IPS DF 6.9 (cell line): Measurements from ENCODE around the gene HHIPL1.
A peak's percentile ranks its signal among the peaks of the same experiment; 100 is the strongest.

Experiments used
- DNase-seq: peaks from one replicate; pipeline ENCODE4 v3.0.0-alpha.2; 2013; ENCODE audit warnings: low read depth, low spot score
- H3K27ac ChIP-seq: one replicate; pipeline ENCODE4 v1.5.1; 2013; ENCODE audit warnings: low read length, control low read depth
- H3K27me3 ChIP-seq: 2 replicates; pipeline ENCODE4 v1.6.1; 2013; ENCODE audit warnings: mild to moderate bottlenecking, low read length; ENCODE audit not compliant: control insufficient read depth, insufficient read depth
- H3K36me3 ChIP-seq: 2 replicates; pipeline ENCODE4 v1.6.1; 2013; ENCODE audit warnings: low read length; ENCODE audit not compliant: control insufficient read depth, insufficient read depth
- H3K4me1 ChIP-seq: 2 replicates; pipeline ENCODE4 v1.6.1; 2013; ENCODE audit warnings: low read length; ENCODE audit not compliant: control insufficient read depth, insufficient read depth
- H3K4me3 ChIP-seq: 2 replicates; pipeline ENCODE4 v1.5.1; 2013; ENCODE audit warnings: mild to moderate bottlenecking, low read length
- H3K9me3 ChIP-seq: 2 replicates; pipeline ENCODE4 v1.6.1; 2013; ENCODE audit warnings: low read length, inconsistent platforms; ENCODE audit not compliant: control insufficient read depth, insufficient read depth
- WGBS: extraction: QIAGEN DNeasy Blood & Tissue Kit; methylation state at CpG from one replicate; pipeline ENCODE4 v1.1.7; 2013; ENCODE audit warnings: mixed read lengths, missing lambda C conversion rate; ENCODE audit not compliant: insufficient read length, insufficient coverage; 5-methylcytosine and 5-hydroxymethylcytosine counted together

HHIPL1 gene

GRCh38 chr14:99602054-99602787, 42.7 kb upstream of the HHIPL1 start:
- DNase-seq = no peak
- H3K27ac ChIP-seq = no peak overlapping the region
- H3K9me3 ChIP-seq = no peaks in the 10 kb centered on the region
- WGBS = no CpG with 5 or more reads among the region's 18 CpGs
- H3K4me3 ChIP-seq = peak overlapping the region; percentile 34; the same call in 1 of the 2 replicates
- peaks cover 3% of the 10 kb centered on the region for H3K4me1 ChIP-seq
- H3K27me3 ChIP-seq = peaks cover 10% of the 10 kb centered on the region
- no peaks in the 10 kb centered on the region for H3K36me3 ChIP-seq

GRCh38 chr14:99602788-99603415, 42.0 kb upstream of the HHIPL1 start:
- Histone ChIP-seq H3K27ac (no peak overlapping the region), H3K9me3 (no peaks in the 10 kb centered on the region), H3K27me3 (peaks cover 10% of the 10 kb centered on the region), H3K4me1 (peaks cover 3% of the 10 kb centered on the region), H3K4me3 (peak overlapping the region; percentile 34; the same call in 1 of the 2 replicates), H3K36me3 (no peaks in the 10 kb centered on the region)
- DNase-seq = no peak
- no CpG with 5 or more reads among the region's 53 CpGs for WGBS

- Histone ChIP-seq H3K36me3 (no peaks in the 10 kb centered on the region), H3K4me3 (peak within 1 kb of the TSS; percentile 87; the same call in 1 of the 2 replicates), H3K27me3 (peaks cover 10% of the 10 kb centered on the region), H3K9me3 (no peaks in the 10 kb centered on the region), H3K27ac (no peak within 1 kb of the TSS), H3K4me1 (peaks cover 3% of the 10 kb centered on the region)
- no peak for DNase-seq
- WGBS = no CpG with 5 or more reads among the region's 128 CpGs
Observed at GRCh38 chr14:99603471-99604277, 41.3 kb upstream of the HHIPL1 start, which contains the start of gene CCDC85C. TSS of gene CCDC85C (minus strand) at chr14:99604207. CDS start at chr14:99603959, 248 bp downstream.

- Histone ChIP-seq H3K27ac (no peak overlapping the region), H3K4me3 (peak overlapping the region; percentile 87; the same call in 1 of the 2 replicates), H3K36me3 (no peaks in the 10 kb centered on the region), H3K27me3 (peaks cover 10% of the 10 kb centered on the region), H3K4me1 (peaks cover 3% of the 10 kb centered on the region), H3K9me3 (no peaks in the 10 kb centered on the region)
- DNase-seq = peak; percentile 84
- WGBS = no CpG with 5 or more reads among the region's 65 CpGs
Observed at GRCh38 chr14:99604278-99604765, 40.6 kb upstream of the HHIPL1 start.

- Histone ChIP-seq H3K4me1 (peaks cover 3% of the 10 kb centered on the region), H3K27ac (no peak overlapping the region), H3K27me3 (peaks cover 10% of the 10 kb centered on the region), H3K4me3 (peak overlapping the region; percentile 87; the same call in 1 of the 2 replicates), H3K36me3 (no peaks in the 10 kb centered on the region), H3K9me3 (no peaks in the 10 kb centered on the region)
- no CpG with 5 or more reads among the region's 50 CpGs for WGBS
- no peak for DNase-seq
Observed at GRCh38 chr14:99604766-99605298, 40.1 kb upstream of the HHIPL1 start.

DNA sequence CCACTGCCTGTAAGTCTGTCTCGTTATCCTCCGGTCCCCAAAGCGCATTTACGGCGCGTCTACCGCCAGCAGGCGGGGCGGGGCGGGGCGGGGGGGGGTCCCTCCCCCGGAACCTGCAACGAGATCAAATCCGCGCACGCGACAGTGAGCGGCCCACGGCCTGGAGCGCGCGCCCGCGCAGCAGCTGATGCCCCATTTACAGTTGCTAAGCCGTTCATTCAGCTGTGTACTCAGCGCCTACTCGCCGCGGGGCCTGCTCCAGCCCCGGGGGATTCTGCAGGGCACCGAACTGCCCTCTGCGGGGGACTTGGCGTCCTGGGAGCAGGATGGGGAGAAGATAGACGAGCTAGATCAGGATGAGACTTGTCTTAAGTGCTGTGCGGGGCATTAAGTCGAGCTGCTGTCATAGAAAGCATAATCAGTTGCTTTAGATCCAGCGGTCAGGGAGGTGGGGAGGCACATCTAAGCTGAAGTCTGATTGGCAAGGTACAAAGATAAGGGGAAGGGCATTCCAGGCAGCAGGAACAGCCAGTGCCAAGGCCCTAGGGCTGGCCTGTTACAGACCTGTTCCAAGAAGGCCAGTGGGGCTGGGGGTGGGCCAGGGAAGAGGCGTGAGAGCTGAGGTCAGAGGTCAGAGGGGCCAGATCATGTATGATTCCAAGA, 39.5 kb upstream of the HHIPL1 start:
- Histone ChIP-seq H3K27me3 (peaks cover 10% of the 10 kb centered on the region), H3K4me1 (peaks cover 3% of the 10 kb centered on the region), H3K27ac (no peak overlapping the region), H3K36me3 (no peaks in the 10 kb centered on the region), H3K9me3 (no peaks in the 10 kb centered on the region), H3K4me3 (peak overlapping the region; percentile 87; the same call in 1 of the 2 replicates)
- WGBS = no CpG with 5 or more reads among the region's 38 CpGs
- no peak for DNase-seq

GRCh38 chr14:99606359-99606758, 38.6 kb upstream of the HHIPL1 start:
- no peak for DNase-seq
- no CpG with 5 or more reads among the region's 7 CpGs for WGBS
- no peaks in the 10 kb centered on the region for H3K9me3 ChIP-seq
- H3K4me1 ChIP-seq = peaks cover 3% of the 10 kb centered on the region
- no peaks in the 10 kb centered on the region for H3K36me3 ChIP-seq
- H3K27ac ChIP-seq = no peak overlapping the region
- peaks cover 10% of the 10 kb centered on the region for H3K27me3 ChIP-seq
- no peak overlapping the region for H3K4me3 ChIP-seq

- H3K4me1 ChIP-seq = no peaks in the 10 kb centered on the region; the same call in 1 of the 2 replicates
- WGBS = no CpG with 5 or more reads among the region's 2 CpGs
Observed at GRCh38 chr14:99608591-99608990, 36.3 kb upstream of the HHIPL1 start.

GRCh38 chr14:99609245-99610170, 35.4 kb upstream of the HHIPL1 start:
- H3K9me3 ChIP-seq = no peaks in the 10 kb centered on the region
- no peak for DNase-seq
- no peaks in the 10 kb centered on the region for H3K27me3 ChIP-seq
- H3K36me3 ChIP-seq = no peaks in the 10 kb centered on the region
- no CpG with 5 or more reads among the region's 10 CpGs for WGBS
- no peak overlapping the region for H3K27ac ChIP-seq
- no peak overlapping the region for H3K4me3 ChIP-seq
- no peaks in the 10 kb centered on the region; the same call in 1 of the 2 replicates for H3K4me1 ChIP-seq

More at GRCh38 chr14:99608591-99608990, 36.3 kb upstream of the HHIPL1 start:
- H3K9me3 ChIP-seq = no peaks in the 10 kb centered on the region
- no peaks in the 10 kb centered on the region for H3K36me3 ChIP-seq
- no peak for DNase-seq
- H3K27ac ChIP-seq = no peak overlapping the region
- no peaks in the 10 kb centered on the region; the same call in 1 of the 2 replicates for H3K27me3 ChIP-seq
- H3K4me3 ChIP-seq = no peak overlapping the region
